Adrenal gland (tissue), 5 donors: Measurements from ENCODE around the gene LMNTD2.

ENCODE experiments used
- CTCF ChIP-seq, 6 experiments: fragments of 450-650 bp in 4 of 6; fragments of 200-600 bp in 2 of 6; sonication (generic) in 1 of 6; IDR thresholded peaks; 1 replicate in 5 of 6; 2 replicates in 1 of 6; pipeline versions ENCODE4 v1.5.1 to v1.8.0; 2016 to 2021; ENCODE audit warnings: antibody characterized with exemption in 6 of 6, mild to moderate bottlenecking in 2 of 6, moderate library complexity in 1 of 6
- POLR2A ChIP-seq, 2 donors: fragments of 450-650 bp; IDR thresholded peaks; one replicate each; pipeline ENCODE4 v1.6.1; 2017; ENCODE audit warnings: antibody characterized with exemption in 2 of 2, mild to moderate bottlenecking in 2 of 2, moderate library complexity in 1 of 2
- donor health status: DM: no; HTN: no; CAD: no.

- TF ChIP-seq CTCF (IDR thresholded peaks at IDR 0.05) (no peak), POLR2A (IDR thresholded peaks at IDR 0.05) (no peak)
These were observed 36.7 kb upstream of the LMNTD2 start for GRCh38 chr11:597166-597725.
